K562 treated with DMSO at 1 percent for 48 hours (cell line): ENCODE results near the gene RYR1. TPM values are rescaled to one million over a fixed set of nuclear protein-coding genes. Genes with fewer than 3 reads are reported as not detected.

Source experiments
- total RNA-seq: library from RNA; unstranded; fragments of 300-600 nt; gene quantifications from 2 replicates; pipeline ENCODE4 v1.2.3, GENCODE V29; 2022; ENCODE audit warnings: low replicate concordance; ENCODE audit errors: extremely low read depth

Gene RYR1
- not detected in 2 replicates for total RNA-seq

GRCh38 chr19:38433268-38433733, at the start of gene RYR1:
RYR1 (plus strand) TSS chr19:38433691; CDS start chr19:38433830, 139 bp downstream.

DNA sequence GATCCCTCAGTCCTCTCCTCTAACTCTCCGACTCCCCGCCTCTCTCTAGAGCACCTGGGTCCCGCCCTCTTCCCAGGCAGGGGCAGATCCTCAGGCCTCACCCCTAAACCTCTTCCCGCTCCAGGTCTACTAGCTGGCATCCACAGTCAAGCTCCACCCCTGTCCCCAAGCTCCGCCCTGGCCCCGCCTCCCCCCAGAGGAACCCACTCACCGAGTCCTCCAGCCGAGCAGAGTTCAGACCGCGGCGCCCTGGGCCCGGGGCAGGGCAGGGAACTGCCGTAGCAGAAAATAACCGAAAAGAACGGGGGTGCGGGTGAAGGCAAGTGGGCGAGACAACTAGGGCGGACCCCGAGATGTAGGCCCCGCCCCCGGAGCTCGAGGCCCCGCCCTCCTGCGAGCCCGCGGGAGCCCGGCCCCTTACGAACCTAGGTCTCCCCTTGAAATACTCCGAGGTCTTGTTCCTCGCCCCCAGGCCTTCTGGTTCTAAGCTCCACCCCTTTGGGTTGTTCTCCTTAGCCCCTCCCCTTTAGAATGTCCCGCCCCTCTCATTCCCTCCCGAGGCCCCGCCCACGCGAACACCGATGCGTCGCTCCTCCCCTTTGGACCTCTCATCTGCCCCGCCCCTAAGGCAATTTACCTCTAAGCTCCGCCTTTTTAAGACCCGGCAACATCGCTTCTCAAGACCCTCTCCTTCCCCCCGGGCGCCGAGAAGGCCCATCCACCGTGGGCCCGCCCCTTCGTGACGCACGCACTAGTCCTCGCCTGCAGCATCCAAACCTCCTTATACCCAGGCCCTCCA, 45.7 kb upstream of the RYR1 start, which contains the start of gene GGN:
TSS of gene GGN (minus strand) at position 485 of the 799 bp plus-strand sequence. CDS start 773 bp downstream, outside the sequence.

GRCh38 chr19:38388349-38389100, 45.0 kb upstream of the RYR1 start, which contains the start of gene SPRED3:
SPRED3 (plus strand) TSS chr19:38388697; CDS start chr19:38390303, 1,606 bp downstream.

DNA sequence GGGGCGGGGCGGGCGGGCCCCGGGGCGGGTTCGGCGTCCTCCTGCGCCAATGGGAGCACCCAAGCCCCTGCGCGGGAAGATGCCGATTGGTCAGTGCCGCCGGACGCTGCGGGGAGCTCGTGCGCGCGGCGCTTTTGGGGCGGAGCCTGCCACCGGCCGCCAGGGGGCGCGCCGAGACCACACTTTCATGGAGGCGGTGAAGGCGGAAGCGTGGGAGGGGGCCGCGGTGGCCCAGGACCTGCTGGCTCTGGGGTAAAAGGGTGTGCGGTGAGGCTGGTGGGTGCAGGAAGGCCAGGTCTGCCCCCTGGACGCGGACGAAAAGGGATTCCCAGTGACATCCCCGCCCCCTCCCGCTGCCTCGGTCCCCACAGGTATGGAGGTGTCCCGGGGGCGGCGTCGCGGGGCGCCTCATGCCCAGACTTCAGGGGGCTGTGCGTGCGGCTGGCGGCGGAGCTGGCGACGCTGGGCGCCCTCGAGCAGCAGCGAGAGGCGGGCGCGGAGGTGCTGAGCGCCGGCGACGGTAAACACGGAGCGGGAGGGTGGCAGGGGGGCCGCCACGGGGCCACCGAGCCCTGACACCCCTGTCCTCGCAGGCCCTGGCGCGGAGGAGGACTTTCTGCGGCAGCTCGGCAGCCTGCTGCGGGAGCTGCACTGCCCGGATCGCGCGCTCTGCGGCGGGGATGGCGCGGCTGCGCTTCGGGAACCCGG, 30.4 kb upstream of the RYR1 start, which contains the start of gene FAM98C:
TSS of gene FAM98C (plus strand) at position 127 of the 708 bp plus-strand sequence. CDS start at position 188, 61 bp downstream.

DNA sequence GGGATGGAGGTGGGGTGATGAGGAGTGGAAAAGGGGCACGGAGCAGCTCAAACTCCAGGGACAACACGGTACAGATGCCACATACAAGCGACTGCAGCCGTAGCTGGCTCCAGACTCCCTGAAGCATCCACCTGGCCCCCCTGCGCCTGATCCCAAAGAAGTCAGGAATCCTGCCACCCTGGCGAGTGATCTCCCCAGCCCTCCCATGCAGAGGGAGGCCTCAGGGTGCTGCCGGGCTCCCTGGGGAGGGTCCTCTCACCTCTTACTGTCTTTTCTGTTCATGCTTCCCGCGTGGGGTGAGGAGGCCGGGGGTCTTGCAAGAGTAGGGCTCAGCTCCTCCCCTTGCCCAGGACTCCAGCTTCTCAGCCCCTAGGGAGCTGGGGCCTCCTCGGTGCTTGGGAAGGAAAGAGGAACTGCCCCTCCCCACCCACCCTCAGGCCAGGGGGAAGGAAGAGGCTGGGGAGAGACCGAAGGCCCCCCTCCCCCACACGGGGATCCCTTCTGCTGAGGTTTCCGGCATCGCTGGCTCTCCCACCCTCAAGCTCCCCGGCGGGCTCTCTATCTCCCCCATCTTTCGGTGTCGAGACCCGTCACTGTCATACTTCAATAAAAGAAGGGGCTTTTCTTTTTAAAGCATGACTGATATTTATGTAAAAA, 7.6 kb upstream of the RYR1 start, which contains the start of gene RASGRP4:
TSS of gene RASGRP4 (minus strand) at position 410 of the 657 bp plus-strand sequence. CDS start at position 282, 128 bp downstream.

GRCh38 chr19:38617764-38618589, 184.5 kb downstream of the RYR1 start, which contains the start of gene MAP4K1:
MAP4K1 (minus strand) TSS chr19:38617953; CDS start chr19:38617895, 58 bp downstream.

GRCh38 chr19:38618590-38619360, 185.3 kb downstream of the RYR1 start, which contains the start of gene EIF3K:
EIF3K (plus strand) TSS chr19:38619188; CDS start chr19:38619269, 81 bp downstream.

Other genes starting within 250 kb of the RYR1 start
- gene DPF1, start 209.5 kb upstream of the RYR1 start, total RNA-seq, result not detected in 2 replicates
- not detected in 2 replicates for gene PPP1R14A, start 177.3 kb upstream of the RYR1 start, total RNA-seq
- not detected in 2 replicates for gene SPINT2, start 169.1 kb upstream of the RYR1 start, total RNA-seq
- not detected in 2 replicates for gene C19orf33, start 129.4 kb upstream of the RYR1 start, total RNA-seq
- gene YIF1B, start 117.7 kb upstream of the RYR1 start, total RNA-seq, result not detected in 2 replicates
- not detected in 2 replicates for gene KCNK6, start 113.8 kb upstream of the RYR1 start, total RNA-seq
- not detected in 2 replicates for gene CATSPERG, start 97.9 kb upstream of the RYR1 start, total RNA-seq
- not detected in 2 replicates for gene PSMD8, start 59.1 kb upstream of the RYR1 start, total RNA-seq
- gene GGN, start 45.7 kb upstream of the RYR1 start, total RNA-seq, result not detected in 2 replicates
- not detected in 2 replicates for gene SPRED3, start 45.0 kb upstream of the RYR1 start, total RNA-seq
- not detected in 2 replicates for gene FAM98C, start 30.6 kb upstream of the RYR1 start, total RNA-seq
- gene RASGRP4, start 7.5 kb upstream of the RYR1 start, total RNA-seq, result not detected in 2 replicates
- not detected in 2 replicates for gene MAP4K1, start 184.3 kb downstream of the RYR1 start, total RNA-seq
- gene EIF3K, start 185.5 kb downstream of the RYR1 start, total RNA-seq, result 965 TPM in 1 of 2 replicates, not detected in the other
- gene ACTN4, start 214.0 kb downstream of the RYR1 start, total RNA-seq, result 239 TPM in 1 of 2 replicates, not detected in the other